ENCODE results near the gene PKHD1.

DNA sequence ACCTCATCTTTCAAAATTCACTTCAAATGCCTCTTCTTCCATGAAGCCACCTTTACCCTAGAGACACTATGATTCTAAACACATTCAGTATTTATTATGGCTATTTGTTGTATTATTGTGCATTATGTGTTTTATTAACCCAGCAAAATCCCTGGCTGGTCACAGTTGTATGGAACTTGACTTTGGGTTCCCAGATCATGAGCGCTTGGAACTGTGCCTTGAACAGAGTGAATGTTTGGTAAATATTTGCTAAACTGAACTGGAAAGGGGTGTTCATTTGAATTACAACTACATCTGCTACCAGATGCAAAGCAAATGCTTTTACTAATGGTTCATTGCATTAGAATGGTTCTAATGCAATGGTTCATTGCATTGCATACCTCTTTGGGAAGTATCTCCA, 259.8 kb downstream of the PKHD1 start:
- TF ChIP-seq POLR2A (IDR thresholded peaks at IDR 0.05) = no peak
- TF ChIP-seq CTCF (IDR thresholded peaks at IDR 0.05) = no peak

All from uterus (tissue), 2 donors.